Activated naive CD4-positive, alpha-beta T cell treated with Interleukin-2 at 50 U/mL for 16 hours (primary cell): ENCODE measurements around the gene RPS5.
"Not testable (repeated sequence)": the region's sequence is repeated elsewhere in the genome, so short reads cannot be mapped to it uniquely, and the experiment has no call there.

ENCODE experiments used
- DNase-seq: peaks from one replicate; pipeline ENCODE4 v3.0.0-alpha.2; 2020

The RPS5 gene

GRCh38 chr19:58356766-58357480 lies 30.1 kb upstream of the RPS5 start:
- DNase-seq: no peak

GRCh38 chr19:58357481-58358145 lies 29.5 kb upstream of the RPS5 start:
- no peak for DNase-seq

- DNase-seq: peak; percentile 53
These were observed 25.2 kb upstream of the RPS5 start for GRCh38 chr19:58361900-58362271.

- peak; percentile 97 for DNase-seq
These were observed 24.6 kb upstream of the RPS5 start, which contains the start of gene ZNF497 for GRCh38 chr19:58362272-58362994. ZNF497 (minus strand) TSS chr19:58362751; CDS start chr19:58357635, 5,116 bp downstream.

- no peak for DNase-seq
These were observed 22.9 kb upstream of the RPS5 start for GRCh38 chr19:58364146-58364545.

- no peak for DNase-seq
These were observed 20.3 kb upstream of the RPS5 start for GRCh38 chr19:58366585-58367430.

GRCh38 chr19:58367698-58368454 lies 19.2 kb upstream of the RPS5 start:
- no peak for DNase-seq

- no peak for DNase-seq
These were observed 18.3 kb upstream of the RPS5 start for GRCh38 chr19:58368561-58369360.

- no peak for DNase-seq
These were observed 14.5 kb upstream of the RPS5 start for GRCh38 chr19:58372311-58373133.

- no peak for DNase-seq
These were observed 12.9 kb upstream of the RPS5 start for GRCh38 chr19:58374200-58374599.

GRCh38 chr19:58376724-58377123 lies 10.3 kb upstream of the RPS5 start:
- DNase-seq: not testable (repeated sequence)

GRCh38 chr19:58379246-58379645 lies 7.8 kb upstream of the RPS5 start:
- DNase-seq: no peak

GRCh38 chr19:58380037-58380661 lies 6.9 kb upstream of the RPS5 start:
- DNase-seq: no peak

GRCh38 chr19:58380662-58381459 lies 6.2 kb upstream of the RPS5 start, which contains the start of gene ZNF837:
ZNF837 (minus strand) TSS chr19:58381030; CDS start chr19:58369332, 11,698 bp downstream.
- DNase-seq: peak; percentile 98

- DNase-seq: no peak
These were observed 5.4 kb upstream of the RPS5 start for GRCh38 chr19:58381460-58382212.

GRCh38 chr19:58382997-58383603 lies 4.0 kb upstream of the RPS5 start:
- no peak for DNase-seq

- DNase-seq: no peak
These were observed 1.7 kb upstream of the RPS5 start for GRCh38 chr19:58385313-58385890.
